Measurements from ENCODE around the gene RFC5. TPM values are rescaled to one million over a fixed set of nuclear protein-coding genes. Genes with fewer than 3 reads are reported as not detected.

The RFC5 gene
- total and polyA plus RNA-seq, 2 of the 4 experiments (the other 2 are of a cell fraction) = 14.7 to 20.1 TPM

GRCh38 chr12:117985182-117985581, 31.3 kb upstream of the RFC5 start:
- H2BK15ac ChIP-seq (ENCODE audit: low read depth, low read length) = no peak overlapping the region
- H3K36me3 ChIP-seq (ENCODE audit: control insufficient read depth, insufficient read depth, low read length) = no peaks in the 10 kb centered on the region
- H4K8ac ChIP-seq (ENCODE audit: low read depth in 2 of 2, low read length in 2 of 2) = no peak overlapping the region
- H2BK120ac ChIP-seq (ENCODE audit: low read depth, low read length) = no peak overlapping the region
- no peak overlapping the region for H2AK9ac ChIP-seq (replicated peaks; ENCODE audit: low read depth, low read length, poor library complexity)
- no peak overlapping the region for H3K9ac ChIP-seq (ENCODE audit: low read depth, low read length)
- dilution Hi-C loops (cut with HindIII; ENCODE audit: low sequenced_read_pairs, unreplicated experiment) (no loop called here), intact Hi-C loops (cut with micrococcal nuclease) (no loop called here), in situ Hi-C loops (cut with MboI; ENCODE audit: low sequenced_read_pairs) (no loop called here)
- DNase-seq = no peak
- no peak overlapping the region for H4K91ac ChIP-seq (ENCODE audit: insufficient read depth, low read depth, low read length)
- no peaks in the 10 kb centered on the region for H3K79me1 ChIP-seq (ENCODE audit: low read depth in 1 of 2, low read length in 2 of 2)
- H4K20me1 ChIP-seq (ENCODE audit: insufficient read depth, low read length) = no peaks in the 10 kb centered on the region
- no peak overlapping the region for H2AFZ ChIP-seq (replicated peaks; ENCODE audit: low read length, poor library complexity)
- TF ChIP-seq SMC3 (IDR thresholded peaks at IDR 0.05; ENCODE audit: low read depth, low read length) = no peak
- TF ChIP-seq CHD1 (IDR thresholded peaks at IDR 0.05; ENCODE audit: low read depth, low read length) = no peak
- no peak overlapping the region for H3K27ac ChIP-seq (ENCODE audit: insufficient read depth, low read length)
- H3K23ac ChIP-seq (ENCODE audit: low read depth, low read length) = no peak overlapping the region
- H3K56ac ChIP-seq (ENCODE audit: extremely low read depth, insufficient read depth, low read length) = no peak overlapping the region
- no TSS peak for BruUV-seq (replicated peaks)
- no peak overlapping the region for H2BK20ac ChIP-seq (ENCODE audit: low read depth, low read length)
- no peak overlapping the region for H4K5ac ChIP-seq (ENCODE audit: low read depth, low read length)
- ChIA-PET CTCF (no interaction called here), POLR2A (ENCODE audit: unreplicated experiment) (no interaction called here)
- no peak overlapping the region for H2BK5ac ChIP-seq (ENCODE audit: low read depth, low read length, poor library complexity, severe bottlenecking)
- no peak overlapping the region for H3K4me2 ChIP-seq (ENCODE audit: low read depth, low read length)
- no peaks in the 10 kb centered on the region for H3K27me3 ChIP-seq (ENCODE audit: control insufficient read depth, insufficient read depth, low read length)
- no peaks in the 10 kb centered on the region for H3K4me1 ChIP-seq (ENCODE audit: control insufficient read depth, insufficient read depth, low read length)
- no peak overlapping the region for H3K18ac ChIP-seq (ENCODE audit: low read depth, low read length)
- H2AK5ac ChIP-seq (ENCODE audit: low read depth, low read length) = no peak overlapping the region
- ATAC-seq (ENCODE audit: low read depth) = no peak
- no peak overlapping the region for H3K4me3 ChIP-seq (ENCODE audit: insufficient read depth, low read depth, low read length)
- no CpG with 5 or more reads among the region's 2 CpGs for WGBS, 2 experiments (ENCODE audit: extremely low coverage in 2 of 2, insufficient read length in 1 of 2)
- no peaks in the 10 kb centered on the region for H3K9me1 ChIP-seq (ENCODE audit: insufficient read depth, low read length)
- no peaks in the 10 kb centered on the region for H3K9me3 ChIP-seq (ENCODE audit: control insufficient read depth, insufficient read depth, low read length)
- H3K4ac ChIP-seq (ENCODE audit: low read depth, low read length) = no peak overlapping the region
- H3K14ac ChIP-seq (replicated peaks; ENCODE audit: low read depth, low read length) = no peak overlapping the region
